ENCODE measurements around the gene INVS.
"Not testable (repeated sequence)": the region's sequence is repeated elsewhere in the genome, so short reads cannot be mapped to it uniquely, and the experiment has no call there.

INVS gene

DNA sequence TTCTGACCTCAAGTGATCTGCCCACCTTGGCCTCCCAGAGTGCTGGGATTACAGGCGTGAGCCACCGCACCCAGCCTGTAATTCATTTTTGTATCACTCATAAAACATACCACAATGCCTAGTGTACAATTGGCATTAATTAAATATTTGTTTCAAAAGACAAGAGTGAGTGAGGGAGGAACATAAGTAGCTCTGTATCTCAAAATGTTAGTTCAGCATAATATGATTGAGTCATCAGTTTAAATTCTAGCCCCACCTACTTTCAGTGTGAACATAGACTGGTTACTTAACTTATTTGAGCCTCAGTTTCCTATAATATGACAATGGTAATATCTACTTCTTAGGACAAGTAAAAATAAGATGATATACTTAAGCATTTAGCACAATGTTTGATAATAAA, 26.9 kb downstream of the INVS start:
- DNase-seq: no peak

- DNase-seq: no peak
Measured at GRCh38 chr9:100126423-100126822, 27.4 kb downstream of the INVS start.

DNA sequence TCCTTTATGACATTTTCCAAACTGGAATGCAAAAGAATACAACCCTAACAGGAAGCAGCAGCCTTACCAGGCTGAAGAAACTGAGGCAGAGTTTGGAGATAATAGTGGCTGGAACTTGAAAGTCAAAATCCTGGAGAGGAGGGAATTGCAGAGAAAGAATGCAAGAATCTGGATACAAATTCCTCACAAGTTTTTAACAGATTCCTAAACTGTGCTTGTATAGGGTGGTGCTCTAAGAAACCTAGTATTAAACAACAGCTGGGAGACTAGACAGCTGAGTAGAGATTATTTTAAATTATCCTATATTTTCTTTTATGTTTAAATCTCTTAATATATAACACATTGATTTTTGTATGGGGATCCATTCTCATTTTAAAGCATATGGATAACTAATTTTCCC, 30.7 kb downstream of the INVS start:
- no peak for DNase-seq

DNA sequence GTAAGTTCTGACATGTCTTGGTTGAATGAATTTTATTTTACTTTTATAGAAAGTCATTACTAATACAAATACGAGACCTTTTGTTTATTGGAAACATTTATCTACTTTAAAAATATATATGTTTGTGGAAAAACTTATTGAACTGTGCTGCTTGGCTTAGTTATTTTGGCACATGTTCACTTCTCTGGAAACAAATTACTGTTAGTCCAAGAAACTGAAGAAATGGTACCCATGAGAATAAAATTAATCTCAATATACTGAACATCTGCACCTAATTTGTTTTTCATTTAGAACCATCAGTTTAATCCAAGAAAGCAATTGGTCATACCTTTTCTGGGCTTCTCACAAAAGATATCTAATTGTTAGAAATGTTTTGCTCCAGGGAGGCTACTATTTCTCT, 32.2 kb downstream of the INVS start:
- DNase-seq: no peak

- DNase-seq: no peak
Measured at GRCh38 chr9:100131875-100132430, 32.9 kb downstream of the INVS start.

- no peak for DNase-seq
Measured at GRCh38 chr9:100134731-100135130, 35.7 kb downstream of the INVS start.

GRCh38 chr9:100136799-100137198, 37.8 kb downstream of the INVS start:
- not testable (repeated sequence) for DNase-seq

- DNase-seq: not testable (repeated sequence)
Measured at GRCh38 chr9:100140303-100140702, 41.3 kb downstream of the INVS start.

GRCh38 chr9:100141862-100142261, 42.8 kb downstream of the INVS start:
- not testable (repeated sequence) for DNase-seq

GRCh38 chr9:100145167-100145934, 46.3 kb downstream of the INVS start:
- DNase-seq: not testable (repeated sequence)

- not testable (repeated sequence) for DNase-seq
Measured at GRCh38 chr9:100145976-100146375, 46.9 kb downstream of the INVS start.

- DNase-seq: no peak
Measured at GRCh38 chr9:100150214-100150613, 51.2 kb downstream of the INVS start.

DNA sequence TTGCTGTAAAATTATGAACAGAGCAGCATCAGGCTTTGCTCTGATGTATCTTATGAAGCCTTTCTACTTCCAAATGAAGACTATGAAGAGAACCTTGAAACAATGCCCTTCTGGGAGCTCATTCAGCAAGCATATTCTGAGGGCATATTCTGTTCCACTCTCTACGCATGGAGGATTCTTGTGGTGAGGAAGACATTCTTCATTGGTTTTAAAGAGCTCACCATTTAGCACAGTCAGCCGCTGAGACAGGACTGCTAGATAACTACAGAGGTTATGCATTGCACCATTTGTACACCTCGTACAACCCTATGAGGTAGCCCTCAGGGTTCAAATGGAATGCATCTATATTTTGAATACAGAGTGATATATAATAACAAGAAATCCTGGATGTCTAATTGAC, 61.0 kb downstream of the INVS start:
- DNase-seq: no peak

DNA sequence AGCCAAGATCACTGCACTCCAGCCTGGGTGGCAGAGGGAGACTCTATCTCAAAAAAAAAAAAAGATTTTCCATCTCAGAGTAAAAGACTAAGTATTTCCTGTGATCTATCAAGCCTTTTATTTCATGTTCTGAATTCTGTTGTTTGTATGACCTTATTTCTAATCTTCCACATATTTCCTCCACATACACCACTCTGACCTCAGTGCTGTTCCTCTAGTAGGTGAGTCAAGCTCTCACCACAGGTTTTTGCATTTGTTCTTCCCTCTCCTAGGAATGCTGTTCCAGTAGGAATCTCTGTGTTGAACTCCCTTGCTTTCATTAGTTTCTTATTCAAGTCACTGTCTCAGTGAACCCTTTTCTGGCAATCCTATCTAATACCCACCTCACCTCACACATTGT, 68.1 kb downstream of the INVS start:
- no peak for DNase-seq

- DNase-seq: no peak
Measured at GRCh38 chr9:100167915-100168654, 69.0 kb downstream of the INVS start.

GRCh38 chr9:100170085-100170484, 71.0 kb downstream of the INVS start:
- no peak for DNase-seq

- no peak for DNase-seq
Measured at GRCh38 chr9:100170556-100170955, 71.5 kb downstream of the INVS start.

DNA sequence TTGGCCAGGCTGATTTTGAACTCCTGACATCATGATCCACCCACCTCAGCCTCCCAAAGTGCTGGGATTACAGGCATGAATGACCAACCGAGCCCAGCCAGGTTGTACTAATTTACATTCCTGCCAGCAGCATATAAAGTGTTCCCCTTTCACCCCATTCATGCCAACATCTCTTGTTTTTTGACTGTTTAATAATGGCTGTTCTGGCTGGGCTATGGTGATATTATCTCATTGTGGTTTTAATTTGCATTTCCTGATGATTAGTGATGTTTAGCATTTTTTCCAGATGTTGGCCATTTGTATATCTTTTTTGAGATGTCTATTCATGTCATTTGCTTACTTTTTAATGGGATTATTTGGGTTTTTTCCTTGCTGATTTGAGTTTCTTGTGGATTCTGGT, 87.3 kb downstream of the INVS start:
- DNase-seq: no peak

GRCh38 chr9:100190339-100190738, 91.3 kb downstream of the INVS start:
- no peak for DNase-seq

GRCh38 chr9:100191264-100191663, 92.2 kb downstream of the INVS start:
- DNase-seq: no peak

GRCh38 chr9:100193078-100193477, 94.0 kb downstream of the INVS start:
- DNase-seq: no peak

- no peak for DNase-seq
Measured at GRCh38 chr9:100196215-100196614, 97.2 kb downstream of the INVS start.

- no peak for DNase-seq
Measured at GRCh38 chr9:100196828-100197227, 97.8 kb downstream of the INVS start.

DNA sequence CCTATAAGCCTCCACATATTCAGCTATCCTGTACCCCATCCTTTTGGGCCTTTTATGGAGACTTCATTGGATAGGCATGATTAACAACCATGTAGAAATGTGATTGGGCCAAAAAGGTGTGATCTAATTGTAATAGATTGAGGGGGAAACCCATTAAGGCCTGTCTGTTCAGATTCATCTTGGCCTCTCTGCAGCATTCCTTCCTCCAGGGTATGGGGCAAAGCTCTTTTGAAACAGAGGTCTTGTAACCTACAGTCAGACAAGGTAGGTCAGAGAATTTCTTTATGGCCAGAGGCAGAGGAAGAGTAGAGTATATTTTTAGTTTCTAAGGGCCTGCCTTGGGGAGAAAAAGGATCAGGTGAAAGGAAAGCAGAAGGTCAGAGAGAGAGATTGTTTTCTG, 98.5 kb downstream of the INVS start:
- no peak for DNase-seq

Measured in NCI-H2227 treated with DMSO at 0.1 percent for 48 hours (cell line).